Stimulated activated CD4-positive, alpha-beta T cell treated with anti-CD3 and anti-CD28 coated beads, Interleukin-1b, Interleukin-23, amount 100 ng/mL, for 48 hours (primary cell): Measurements from ENCODE around the gene FASTKD1.

Source experiments
- DNase-seq: peaks from one replicate; pipeline ENCODE4 v3.0.0-alpha.2; 2020

FASTKD1 gene

DNA sequence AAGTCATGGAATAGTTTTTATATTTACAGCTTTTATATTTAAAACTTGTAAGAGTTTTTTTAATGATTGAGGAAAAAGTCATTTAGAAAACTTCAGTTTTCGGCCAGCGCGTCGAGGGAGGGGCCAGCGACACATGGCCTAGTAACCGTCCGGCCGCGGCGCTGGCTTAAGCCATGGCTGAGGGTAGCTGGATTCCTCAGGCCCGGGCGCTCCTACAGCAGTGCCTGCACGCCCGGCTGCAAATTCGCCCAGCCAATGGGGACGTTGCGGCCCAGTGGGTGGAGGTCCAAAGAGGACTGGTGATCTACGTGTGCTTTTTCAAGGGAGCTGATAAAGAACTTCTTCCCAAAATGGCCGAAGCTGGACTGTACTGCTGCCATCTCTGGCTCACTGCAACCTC is 69.0 kb downstream of the FASTKD1 start:
- no peak for DNase-seq

DNA sequence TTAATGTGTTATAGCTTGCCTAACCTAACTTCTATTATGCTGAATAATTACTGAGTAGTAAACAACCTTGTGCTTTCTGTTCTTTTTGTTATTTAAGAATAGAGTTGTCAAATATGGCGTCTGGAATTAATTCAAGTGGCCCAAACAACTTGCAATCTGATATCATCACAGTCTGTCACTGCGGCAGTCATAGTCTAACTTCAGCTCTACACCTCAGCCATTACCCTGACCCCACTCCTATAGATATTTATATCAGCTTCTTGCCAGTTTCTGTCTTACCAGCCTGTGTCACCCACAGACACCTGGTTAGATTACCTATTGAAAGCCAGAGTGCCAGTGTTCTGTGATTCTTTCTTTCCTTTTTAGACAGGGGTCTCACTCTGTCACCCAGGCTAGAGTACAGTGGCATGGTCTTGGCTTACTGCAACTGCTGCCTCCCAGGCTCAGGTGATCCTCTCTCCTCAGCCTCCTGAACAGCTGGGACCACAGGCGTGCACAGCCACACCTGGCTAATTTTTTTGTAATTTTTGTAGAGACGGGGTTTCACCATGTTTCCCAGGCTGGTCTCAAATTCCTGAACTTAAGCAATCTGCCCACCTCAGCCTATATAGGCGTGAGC is 78.2 kb downstream of the FASTKD1 start:
- no peak for DNase-seq

DNA sequence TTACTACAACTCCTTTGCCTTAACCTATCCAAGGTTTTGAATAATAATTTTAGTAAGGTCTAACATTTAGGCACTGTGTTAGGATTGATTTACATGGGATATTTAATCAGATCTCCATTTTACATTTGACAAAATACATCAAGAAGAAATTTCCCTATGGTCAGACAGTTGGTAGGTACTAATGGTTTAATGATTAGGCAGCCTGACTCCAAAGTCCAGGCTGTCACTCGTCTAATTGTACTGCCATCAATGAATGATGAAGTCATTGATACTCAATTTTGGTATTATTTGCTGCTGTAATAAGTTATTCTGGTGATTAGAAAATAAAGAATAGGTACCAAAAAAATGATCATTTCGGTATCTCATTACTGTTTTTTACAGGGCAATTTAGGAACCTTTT is 80.3 kb downstream of the FASTKD1 start:
- no peak for DNase-seq

DNA sequence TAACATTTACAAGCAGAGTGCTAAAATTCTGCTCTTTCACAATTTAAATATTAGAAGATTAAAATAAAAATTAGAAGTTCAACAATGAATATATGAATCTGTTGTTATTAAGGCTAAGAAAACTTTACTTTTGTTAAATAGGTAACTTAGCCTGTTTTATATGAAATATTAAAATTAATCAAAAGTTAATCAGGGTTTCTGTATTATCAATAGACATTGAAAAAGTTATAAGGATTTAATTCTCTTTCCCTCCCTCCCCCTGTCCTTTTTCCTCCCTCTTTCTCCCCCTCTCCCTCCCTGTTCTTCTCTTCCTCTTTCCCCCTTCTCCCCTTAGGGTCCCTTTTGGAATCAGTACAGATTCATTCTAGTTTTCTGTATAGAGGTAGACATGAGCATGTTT is 82.3 kb downstream of the FASTKD1 start:
- no peak for DNase-seq

DNA sequence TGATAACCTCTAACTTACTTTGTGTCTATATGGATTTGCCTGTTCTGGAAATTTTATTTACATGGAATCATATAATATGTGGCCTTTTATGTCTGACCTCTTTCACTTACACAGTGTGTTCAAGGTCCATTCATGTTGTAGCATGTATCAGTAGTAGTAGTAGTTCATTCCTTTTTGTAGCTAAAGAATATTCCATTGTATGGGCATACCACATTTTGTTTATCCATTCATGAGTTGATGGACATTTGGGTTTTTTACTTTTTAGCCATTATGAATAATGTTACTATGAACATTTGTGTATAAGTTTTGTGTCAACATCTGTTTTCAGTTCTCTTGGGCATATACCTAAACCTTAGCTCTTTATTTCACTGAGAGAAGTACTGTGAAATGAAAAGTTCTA is 82.8 kb downstream of the FASTKD1 start:
- DNase-seq: no peak

GRCh38 chr2:169486487-169486886 is 87.2 kb downstream of the FASTKD1 start:
- DNase-seq: no peak

- no peak for DNase-seq
Measured at GRCh38 chr2:169485650-169486138, 88.0 kb downstream of the FASTKD1 start.

- DNase-seq: no peak
Measured at GRCh38 chr2:169480079-169480465, 93.6 kb downstream of the FASTKD1 start.
